HUDEP-2 (cell line): ENCODE measurements around the gene LIN28A.
A peak's percentile ranks its signal among the peaks of the same experiment; 100 is the strongest.

ENCODE experiments used
- DNase-seq, 76 experiments: peaks; one replicate each; lab custom pipeline; 2025; ENCODE audit not compliant: unreplicated experiment in 76 of 76; lab: John Stamatoyannopoulos, UW

Gene LIN28A

GRCh38 chr1:26431979-26432695 is 21.5 kb downstream of the LIN28A start, which contains the start of gene DHDDS:
Gene DHDDS, plus strand, starts transcription at chr1:26432321. Its CDS starts 625 bp downstream, at chr1:26432946.
- DNase-seq = peak; percentile 59 to 99 (median 98)

- DNase-seq = no peak
These were observed 22.2 kb downstream of the LIN28A start for GRCh38 chr1:26432793-26433192.

GRCh38 chr1:26434161-26434752 is 23.6 kb downstream of the LIN28A start:
- no peak for DNase-seq

GRCh38 chr1:26438041-26438440 is 27.4 kb downstream of the LIN28A start:
- no peak for DNase-seq

- DNase-seq = no peak
These were observed 29.6 kb downstream of the LIN28A start for GRCh38 chr1:26440259-26440658.

GRCh38 chr1:26449868-26450267 is 39.3 kb downstream of the LIN28A start:
- no peak for DNase-seq

GRCh38 chr1:26450908-26451307 is 40.3 kb downstream of the LIN28A start:
- no peak for DNase-seq

GRCh38 chr1:26452459-26453183 is 42.0 kb downstream of the LIN28A start:
- no peak for DNase-seq

- no peak for DNase-seq
These were observed 48.5 kb downstream of the LIN28A start for GRCh38 chr1:26459148-26459547.

GRCh38 chr1:26459573-26460031 is 49.0 kb downstream of the LIN28A start:
- no peak for DNase-seq

GRCh38 chr1:26468911-26469310 is 58.3 kb downstream of the LIN28A start:
- DNase-seq = peak in 2 of 76 experiments; percentile 20 to 37

GRCh38 chr1:26469558-26469957 is 58.9 kb downstream of the LIN28A start:
- no peak for DNase-seq

- DNase-seq = peak in 1 of 76 experiments; percentile 7
These were observed 60.4 kb downstream of the LIN28A start for GRCh38 chr1:26470878-26471497.

GRCh38 chr1:26471498-26472319 is 61.1 kb downstream of the LIN28A start:
- peak in 39 of 76 experiments; percentile 7 to 76 (median 45) for DNase-seq

- peak in 75 of 76 experiments; percentile 14 to 92 (median 82) for DNase-seq
These were observed 61.8 kb downstream of the LIN28A start, which contains the start of gene HMGN2 for GRCh38 chr1:26472320-26472900. Gene HMGN2, plus strand, starts transcription at chr1:26472440. Its CDS starts 173 bp downstream, at chr1:26472613.

GRCh38 chr1:26472901-26473845 is 62.6 kb downstream of the LIN28A start:
- peak in 73 of 76 experiments; percentile 54 to 95 (median 90) for DNase-seq

- no peak for DNase-seq
These were observed 64.2 kb downstream of the LIN28A start for GRCh38 chr1:26474818-26475217.

- no peak for DNase-seq
These were observed 65.4 kb downstream of the LIN28A start for GRCh38 chr1:26475989-26476388.
